Measurements from ENCODE around the gene NEU1.
"Not testable (repeated sequence)": the region's sequence is repeated elsewhere in the genome, so short reads cannot be mapped to it uniquely, and the experiment has no call there.

Gene NEU1

DNA sequence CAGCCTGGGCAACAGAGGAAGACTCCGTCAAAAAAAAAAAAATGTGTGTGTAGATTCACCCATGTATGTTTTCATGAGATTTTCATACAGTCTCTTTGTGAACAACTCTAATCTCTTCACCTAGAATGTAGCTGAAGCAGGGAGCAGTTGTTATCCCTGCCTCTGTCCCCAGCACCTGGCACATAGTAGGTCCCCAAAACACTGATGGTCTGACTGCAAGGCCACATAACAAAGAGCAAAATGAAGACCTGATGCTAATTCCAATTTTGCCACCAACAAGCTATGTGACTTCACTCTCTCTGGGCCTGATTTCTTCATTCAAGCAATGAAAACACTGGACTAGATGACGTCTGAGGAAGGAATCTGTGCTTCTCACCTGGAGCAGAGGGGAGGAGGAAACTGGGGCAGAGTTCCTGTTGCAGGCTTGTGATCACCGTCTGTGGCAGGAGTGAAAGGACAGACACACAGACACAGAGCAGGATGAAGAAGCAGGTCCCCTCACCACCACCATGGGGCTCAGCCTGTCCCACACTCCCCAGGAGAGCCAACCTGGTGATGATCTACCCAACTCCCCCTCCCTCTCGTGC, 11.6 kb upstream of the NEU1 start:
- DNase-seq = no peak
- TF ChIP-seq GATA1 (IDR thresholded peaks at IDR 0.05; ENCODE audit: low read depth, low read length) (no peak), POLR2A (IDR thresholded peaks at IDR 0.05; ENCODE audit: low read length) (no peak)

DNA sequence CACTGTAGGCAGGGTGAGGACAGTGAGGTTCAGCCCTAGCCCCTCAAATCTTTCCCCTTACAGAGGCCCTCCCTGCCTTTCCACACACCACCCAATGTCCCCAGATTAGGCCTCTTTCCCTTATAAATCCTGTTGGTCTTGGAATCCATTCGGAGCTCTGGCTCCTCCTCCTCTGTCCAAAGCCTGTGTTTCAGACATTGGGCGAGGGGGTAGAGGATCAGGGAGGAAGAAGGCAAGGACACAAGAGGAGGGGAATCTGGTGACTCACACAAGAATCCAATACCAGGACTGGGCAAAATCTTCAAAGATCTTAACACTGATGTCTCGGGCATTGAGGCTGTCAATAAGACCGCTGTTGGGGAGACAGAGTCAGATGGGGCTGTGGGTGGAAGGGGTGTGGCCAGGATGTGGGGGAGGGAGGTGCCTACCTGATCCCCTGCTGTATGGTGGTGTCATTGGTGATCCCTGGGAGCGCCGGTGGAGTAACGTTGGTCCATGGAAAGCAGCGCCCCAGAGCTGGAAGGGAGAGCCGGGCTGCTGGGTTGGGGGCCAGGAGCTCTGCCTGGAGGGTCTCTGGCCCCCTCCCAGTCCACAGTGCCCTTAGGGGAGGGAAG, 8.5 kb upstream of the NEU1 start:
- TF ChIP-seq GATA1 (IDR thresholded peaks at IDR 0.05; ENCODE audit: low read depth, low read length) (no peak), POLR2A (IDR thresholded peaks at IDR 0.05; ENCODE audit: low read length) (no peak)
- no peak for DNase-seq

DNA sequence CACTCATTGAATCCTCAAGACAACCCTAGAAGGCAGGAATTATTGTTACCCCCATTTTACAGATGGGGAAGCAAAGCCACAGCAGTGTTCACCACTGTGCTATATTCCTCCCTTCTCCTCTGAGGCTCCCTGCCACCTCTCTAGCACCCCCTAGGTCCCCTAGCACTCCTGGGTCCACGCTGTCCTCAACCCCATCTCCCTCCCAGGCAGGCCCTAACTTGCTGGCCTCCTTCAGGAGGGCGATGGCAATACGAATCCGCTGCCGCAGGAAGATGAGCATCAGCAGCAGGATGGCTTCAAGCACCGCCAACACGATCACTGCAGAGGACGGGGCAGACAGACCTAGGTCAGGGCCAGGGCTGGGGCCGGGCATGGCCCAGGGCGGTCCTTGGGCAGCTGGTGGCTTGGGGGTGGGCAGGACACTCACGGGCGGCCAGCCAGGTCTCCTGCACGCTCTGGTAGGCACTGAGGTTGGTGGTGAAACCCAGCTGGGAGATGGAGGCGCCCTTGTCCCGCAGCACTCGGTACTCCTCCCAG, 7.8 kb upstream of the NEU1 start:
- TF ChIP-seq POLR2A (IDR thresholded peaks at IDR 0.05; ENCODE audit: low read length) (no peak), GATA1 (IDR thresholded peaks at IDR 0.05; ENCODE audit: low read depth, low read length) (no peak)
- DNase-seq = no peak

DNA sequence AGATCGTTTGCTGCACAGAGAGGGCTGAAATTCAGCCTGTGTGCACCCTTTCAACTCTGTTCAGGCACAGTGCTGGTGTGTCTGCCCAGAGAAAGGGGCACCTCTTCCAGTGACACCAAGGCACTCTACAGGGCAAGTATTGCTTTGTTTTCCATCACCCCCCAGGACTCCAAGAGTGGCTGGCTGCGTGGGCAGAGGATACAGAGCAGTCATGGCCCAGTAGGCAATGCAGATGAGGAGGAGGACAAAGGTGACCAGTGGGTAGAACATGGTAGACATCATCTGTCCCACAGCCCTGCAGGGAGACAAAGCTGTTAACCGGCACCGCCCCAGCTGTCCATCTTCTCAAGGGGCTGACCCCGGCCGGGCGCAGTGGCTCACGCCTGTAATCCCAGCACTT, 6.7 kb upstream of the NEU1 start:
- TF ChIP-seq POLR2A (IDR thresholded peaks at IDR 0.05; ENCODE audit: low read length) (no peak), GATA1 (IDR thresholded peaks at IDR 0.05; ENCODE audit: low read depth, low read length) (no peak)
- no peak for DNase-seq

DNA sequence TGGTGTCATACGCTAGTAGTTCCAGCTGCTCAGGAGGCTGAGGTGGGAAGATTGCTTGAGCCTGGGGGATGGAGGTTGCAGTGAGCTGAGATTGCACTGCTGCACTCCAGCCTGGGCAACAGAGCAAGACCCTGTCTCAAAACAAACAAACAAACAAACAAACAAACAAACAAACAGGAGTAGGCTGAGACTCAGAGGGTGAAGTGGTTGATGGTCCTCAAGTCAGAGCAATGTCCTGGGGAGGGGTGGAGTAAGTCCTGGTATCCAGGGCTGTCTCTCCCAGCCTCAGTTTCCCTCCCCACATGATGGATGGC, 6.0 kb upstream of the NEU1 start:
- DNase-seq = not testable (repeated sequence)

DNA sequence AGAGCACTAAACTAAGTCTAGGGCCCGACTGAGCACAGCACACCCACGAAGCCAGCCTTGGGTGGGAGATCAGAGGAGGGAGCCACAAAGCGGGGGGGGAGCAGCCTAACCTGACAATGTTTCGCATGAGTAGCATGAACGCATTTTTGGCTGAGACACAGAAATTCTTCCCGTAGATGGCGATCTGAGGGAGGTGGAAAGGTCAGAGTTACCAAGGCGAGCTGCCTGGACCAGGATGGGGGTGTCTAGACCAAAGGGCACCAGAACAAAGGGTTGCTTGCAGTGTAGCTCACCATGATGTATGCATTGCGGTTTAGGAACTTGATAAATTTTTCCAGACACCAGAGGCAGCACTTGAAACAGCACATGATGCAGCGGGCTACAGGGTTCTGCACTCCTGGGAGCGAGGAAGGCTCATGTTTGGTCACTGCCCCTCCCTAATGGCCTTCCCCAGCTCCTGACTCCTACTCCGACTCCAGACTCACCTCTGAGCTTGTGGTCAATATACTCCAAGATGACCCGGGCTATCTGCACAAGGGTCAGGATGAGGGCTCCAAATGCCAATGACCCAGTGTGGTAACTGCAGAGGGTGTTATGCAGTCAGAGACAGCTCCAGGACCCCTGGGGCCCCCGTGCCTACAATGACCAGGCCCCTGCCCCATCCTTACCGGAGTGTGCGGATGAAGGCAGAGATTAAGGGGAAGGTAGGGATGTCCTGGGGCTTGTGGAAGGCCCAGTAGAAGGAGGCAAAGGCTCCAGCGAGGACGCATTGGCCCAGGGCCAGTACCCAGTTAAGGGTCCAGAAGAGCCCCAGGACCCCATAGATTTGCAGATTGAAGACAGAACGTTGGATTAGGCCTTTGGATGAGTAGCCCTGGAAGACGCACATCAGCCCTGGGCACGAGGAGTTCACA, 2.8 kb upstream of the NEU1 start:
- TF ChIP-seq GATA1 (IDR thresholded peaks at IDR 0.05; ENCODE audit: low read depth, low read length) (no peak), POLR2A (IDR thresholded peaks at IDR 0.05; ENCODE audit: low read length) (no peak)
- DNase-seq = no peak

DNA sequence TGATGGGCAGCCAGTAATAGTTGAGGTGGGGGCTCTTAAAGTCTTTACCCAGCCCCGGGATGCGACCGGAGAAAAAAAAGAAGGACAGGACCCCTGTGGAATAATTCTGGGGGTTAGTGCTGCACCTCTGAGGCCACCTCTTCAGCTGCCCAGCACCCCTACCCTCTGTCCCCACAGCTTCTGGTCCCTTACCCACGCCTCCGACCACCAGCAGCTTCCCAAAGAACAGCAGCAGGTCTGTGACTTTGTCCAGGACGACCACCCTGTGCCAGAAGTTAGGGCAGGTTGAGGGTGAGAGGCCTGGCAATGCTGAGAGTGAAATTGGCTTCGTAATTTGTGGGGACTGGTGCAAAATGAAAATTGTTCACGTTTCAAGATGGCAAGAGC, 2.2 kb upstream of the NEU1 start:
- no peak for TF ChIP-seq GATA1 (IDR thresholded peaks at IDR 0.05; ENCODE audit: low read depth, low read length)
- no peak for TF ChIP-seq POLR2A (IDR thresholded peaks at IDR 0.05; ENCODE audit: low read length)

DNA sequence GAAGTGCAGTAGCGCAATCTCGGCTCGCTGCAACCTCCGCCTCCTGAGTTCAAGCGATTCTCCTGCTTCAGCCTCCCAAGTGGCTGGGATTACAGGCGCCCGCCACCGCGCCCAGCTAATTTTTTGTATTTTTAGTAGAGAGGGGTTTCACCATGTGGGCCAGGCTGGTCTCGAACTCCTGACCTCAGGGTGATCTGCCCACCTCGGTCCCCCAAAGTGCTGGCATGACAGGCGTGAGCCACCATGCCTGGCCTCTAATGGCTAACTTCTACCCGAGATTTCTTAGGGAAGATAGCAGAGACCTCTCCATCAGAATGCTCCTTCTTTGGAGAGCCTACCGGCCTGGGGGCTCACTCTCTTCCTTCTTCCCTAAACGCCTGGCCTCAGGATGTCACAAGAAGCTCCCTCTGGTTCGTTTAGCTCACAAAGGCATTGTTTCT, 1.5 kb upstream of the NEU1 start:
- not testable (repeated sequence) for DNase-seq

More for the DNA sequence above, 2.2 kb upstream of the NEU1 start:
- no peak for DNase-seq

DNA sequence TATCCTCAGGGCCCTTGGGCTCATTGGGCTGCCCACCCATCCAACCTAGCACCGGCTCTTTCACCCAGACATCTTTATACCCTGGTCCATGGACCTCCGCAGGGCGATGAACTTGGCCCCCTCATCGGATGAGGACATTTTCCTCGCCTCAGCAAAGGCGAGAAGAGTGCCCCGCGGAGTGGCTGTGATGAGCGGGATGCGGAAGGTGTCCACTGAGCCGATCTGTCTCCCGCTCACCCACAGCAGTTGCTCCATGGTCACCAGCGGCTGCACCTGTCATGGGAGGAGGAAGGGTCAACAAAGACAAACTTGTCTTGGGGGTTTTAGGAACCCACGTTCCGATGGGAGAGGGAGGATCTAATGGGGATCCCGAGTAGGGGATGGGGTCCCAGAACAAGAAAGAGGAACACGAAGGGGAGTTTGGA, 690 bp downstream of the NEU1 start:
- no peak for TF ChIP-seq GATA1 (IDR thresholded peaks at IDR 0.05; ENCODE audit: low read depth, low read length)
- TF ChIP-seq POLR2A (IDR thresholded peaks at IDR 0.05; ENCODE audit: low read length) = no peak
- peak in 1 of 2 experiments; percentile 39 for DNase-seq

DNA sequence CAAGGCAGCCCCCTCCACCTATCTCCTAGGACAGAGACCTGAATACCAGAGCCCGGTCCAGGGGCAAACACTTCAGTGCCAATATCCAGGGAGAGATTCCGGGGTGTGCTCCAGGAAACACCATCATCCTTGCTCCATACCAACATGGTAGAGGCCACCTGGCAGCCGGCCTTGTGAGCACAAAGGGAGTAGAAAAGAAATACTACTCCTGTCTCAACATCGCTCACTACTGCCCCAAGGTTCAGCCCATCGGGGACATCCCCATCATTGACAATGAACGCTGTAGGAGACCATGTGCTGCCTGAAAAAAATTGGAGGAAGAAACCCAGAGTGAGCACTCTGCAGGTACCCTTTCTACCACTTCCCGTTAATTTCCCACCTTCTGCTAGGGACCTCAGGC, 1.5 kb downstream of the NEU1 start:
- no peak for TF ChIP-seq POLR2A (IDR thresholded peaks at IDR 0.05; ENCODE audit: low read length)
- TF ChIP-seq GATA1 (IDR thresholded peaks at IDR 0.05; ENCODE audit: low read depth, low read length) = no peak
- DNase-seq = no peak

DNA sequence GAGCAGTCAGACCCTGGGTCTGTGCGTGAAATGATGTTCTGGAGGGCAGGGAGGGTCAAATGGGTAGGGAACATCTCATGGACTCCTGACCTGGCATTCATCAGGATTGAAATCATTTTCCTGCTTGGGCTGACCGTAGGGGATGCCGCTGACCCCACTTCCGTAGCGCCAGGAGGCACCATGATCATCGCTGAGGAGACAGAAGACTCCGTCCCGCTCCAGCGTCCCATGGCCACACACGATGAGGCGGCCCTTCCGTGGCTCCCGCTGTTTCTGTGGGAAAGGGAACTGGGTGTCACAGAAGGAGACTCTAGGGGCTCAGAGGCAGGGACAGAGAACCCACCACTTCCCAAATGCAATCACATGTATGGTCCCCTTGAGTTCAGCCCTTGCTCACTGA, 2.3 kb downstream of the NEU1 start:
- TF ChIP-seq POLR2A (IDR thresholded peaks at IDR 0.05; ENCODE audit: low read length) (no peak), GATA1 (IDR thresholded peaks at IDR 0.05; ENCODE audit: low read depth, low read length) (no peak)
- no peak for DNase-seq

DNA sequence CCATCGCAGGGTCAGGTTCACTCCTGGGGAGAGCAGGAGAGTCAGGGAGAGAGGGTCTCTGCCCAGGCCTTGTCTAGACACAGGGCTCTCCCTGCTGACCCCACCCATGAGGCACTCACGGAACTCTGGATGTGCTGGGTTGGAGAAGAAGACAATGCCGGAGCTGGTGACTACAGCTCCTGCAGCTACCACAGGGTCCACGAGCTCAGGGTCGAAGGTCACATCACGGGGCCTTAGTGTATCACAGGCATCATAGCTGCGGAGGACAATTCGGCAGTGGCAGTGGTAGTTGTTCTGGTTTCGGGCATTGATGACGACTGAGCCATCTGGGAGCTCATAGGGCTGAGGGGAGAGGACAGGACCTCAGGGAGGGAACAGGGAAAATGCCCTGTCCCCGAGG, 2.7 kb downstream of the NEU1 start:
- DNase-seq = no peak
- TF ChIP-seq GATA1 (IDR thresholded peaks at IDR 0.05; ENCODE audit: low read depth, low read length) = no peak
- no peak for TF ChIP-seq POLR2A (IDR thresholded peaks at IDR 0.05; ENCODE audit: low read length)

DNA sequence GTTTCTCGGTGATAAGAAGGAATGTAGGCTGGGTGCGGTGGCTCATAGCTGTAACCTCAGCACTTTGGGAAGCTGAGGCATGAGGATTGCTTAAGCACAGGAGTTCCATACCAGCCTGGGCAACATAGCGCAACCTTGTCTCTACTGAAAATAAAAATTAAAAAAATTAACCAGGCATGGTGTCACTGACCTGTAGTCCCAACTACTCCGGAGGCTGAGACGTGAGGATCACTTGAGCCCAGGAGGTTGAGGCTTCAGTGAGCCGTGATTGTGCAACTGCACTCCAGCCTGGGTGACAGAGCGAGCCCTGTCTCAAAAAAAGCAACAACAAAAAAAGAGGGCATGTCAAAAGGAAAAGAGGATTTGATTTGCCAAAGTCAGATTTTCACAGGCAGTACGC, 3.9 kb downstream of the NEU1 start:
- TF ChIP-seq POLR2A (IDR thresholded peaks at IDR 0.05; ENCODE audit: low read length) (no peak), GATA1 (IDR thresholded peaks at IDR 0.05; ENCODE audit: low read depth, low read length) (no peak)
- no peak for DNase-seq

DNA sequence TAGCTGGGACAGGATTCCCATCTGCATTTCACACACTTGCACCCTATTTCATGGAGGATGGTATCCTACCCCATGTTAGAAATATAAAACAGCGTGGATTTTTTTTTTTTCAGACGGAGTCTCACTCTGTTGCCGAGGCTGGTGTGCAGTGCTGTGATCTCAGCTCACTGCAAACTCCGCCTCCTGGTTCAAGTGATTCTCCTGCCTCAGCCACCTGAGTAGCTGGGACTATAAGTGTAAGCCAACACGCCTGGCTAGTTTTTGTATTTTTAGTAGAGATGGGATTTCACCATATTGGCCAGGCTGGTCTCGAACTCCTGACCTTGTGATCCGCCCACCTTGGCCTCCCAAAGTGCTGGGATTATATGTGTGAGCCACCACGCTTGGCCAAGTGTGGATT, 4.8 kb downstream of the NEU1 start:
- not testable (repeated sequence) for DNase-seq

DNA sequence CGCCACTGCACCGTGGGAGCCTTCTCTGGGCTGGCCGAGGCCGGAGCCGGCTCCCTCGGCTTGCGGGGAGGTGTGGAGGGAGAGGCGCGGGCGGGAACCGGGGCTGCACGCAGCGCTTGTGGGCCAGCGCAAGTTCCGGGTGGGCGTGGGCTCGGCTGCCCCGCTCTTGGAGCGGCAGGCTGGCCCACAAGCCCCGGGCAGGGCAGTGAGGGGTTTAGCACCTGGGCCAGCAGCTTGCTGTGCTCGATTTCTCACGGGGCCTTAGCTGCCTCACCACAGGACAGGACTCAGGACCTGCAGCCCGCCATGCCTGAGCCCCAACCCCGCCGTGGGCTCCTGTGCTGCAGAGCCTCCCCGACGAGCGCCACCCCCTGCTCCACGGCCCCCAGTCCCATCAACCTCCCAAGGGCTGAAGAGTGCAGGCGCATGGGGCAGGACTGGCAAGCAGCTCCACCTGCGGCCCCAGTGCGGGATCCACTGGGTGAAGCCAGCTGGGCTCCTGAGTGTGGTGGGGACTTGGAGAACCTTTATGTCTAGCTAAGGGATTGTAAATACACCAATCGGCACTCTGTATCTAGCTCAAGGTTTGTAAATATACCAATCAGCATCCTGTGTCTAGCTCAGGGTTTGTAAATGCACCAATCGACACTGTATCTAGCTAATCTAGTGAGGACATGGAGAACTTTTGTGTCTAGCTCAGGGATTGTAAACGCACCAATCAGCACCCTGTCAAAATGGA, 10.5 kb downstream of the NEU1 start:
- not testable (repeated sequence) for DNase-seq
